ENCODE data around the gene NSG1. TPM values are rescaled to one million over a fixed set of nuclear protein-coding genes. Genes with fewer than 3 reads are reported as not detected.

Gene NSG1
- polyA plus RNA-seq, 2 of the 4 experiments (the other 2 are of a cell fraction) = 0.26 to 0.34 TPM

DNA sequence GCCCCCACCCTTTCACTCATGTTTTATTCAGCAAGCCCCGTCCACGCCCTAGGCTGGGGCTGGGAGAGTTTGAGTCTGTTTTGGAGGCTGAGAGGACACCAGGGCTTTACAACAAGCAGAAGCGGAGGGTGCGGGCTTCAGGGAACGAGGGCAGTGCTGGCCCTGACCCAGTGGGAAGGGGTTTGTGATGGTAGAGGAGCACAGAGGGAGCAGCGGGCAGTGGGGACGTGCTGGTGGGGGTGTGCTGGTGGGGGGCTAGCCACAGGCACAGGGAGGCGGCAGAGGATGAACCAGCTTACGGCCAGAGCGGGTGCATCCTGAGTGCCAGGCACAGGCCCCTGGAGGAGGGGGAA lies 26.4 kb downstream of the NSG1 start:
- FAIRE-seq (no peak), DNase-seq (ENCODE audit: low read depth in 1 of 2, low spot score in 1 of 2) (no peak), ATAC-seq (no peak)
- ChIA-PET CTCF (interaction anchor here (1.1 kb wide), 1 partner anchor 10 kb away, joined by 3 read pairs; no protein-coding TSS in a partner anchor), POLR2A (no interaction called here)
- Histone ChIP-seq H3K9me3 (no peaks in the 10 kb centered on the region), H3K4me1 (no peaks in the 10 kb centered on the region), H3K4me3 (no peak overlapping the region), H3K4me2 (no peak overlapping the region), H3K27ac (no peak overlapping the region)
- no peak for TF ChIP-seq FOSL2 (IDR thresholded peaks at IDR 0.05)
- no peak for TF ChIP-seq FOSL2 (CRISPR knock-in tag; IDR thresholded peaks at IDR 0.05)
- TF ChIP-seq JUNB (IDR thresholded peaks at IDR 0.05) = no peak
- TF ChIP-seq SREBF2 (IDR thresholded peaks at IDR 0.05) = no peak
- no peak for TF ChIP-seq POLR2A (IDR thresholded peaks at IDR 0.05; ENCODE audit: low read length)
- TF ChIP-seq, protein P1, sequence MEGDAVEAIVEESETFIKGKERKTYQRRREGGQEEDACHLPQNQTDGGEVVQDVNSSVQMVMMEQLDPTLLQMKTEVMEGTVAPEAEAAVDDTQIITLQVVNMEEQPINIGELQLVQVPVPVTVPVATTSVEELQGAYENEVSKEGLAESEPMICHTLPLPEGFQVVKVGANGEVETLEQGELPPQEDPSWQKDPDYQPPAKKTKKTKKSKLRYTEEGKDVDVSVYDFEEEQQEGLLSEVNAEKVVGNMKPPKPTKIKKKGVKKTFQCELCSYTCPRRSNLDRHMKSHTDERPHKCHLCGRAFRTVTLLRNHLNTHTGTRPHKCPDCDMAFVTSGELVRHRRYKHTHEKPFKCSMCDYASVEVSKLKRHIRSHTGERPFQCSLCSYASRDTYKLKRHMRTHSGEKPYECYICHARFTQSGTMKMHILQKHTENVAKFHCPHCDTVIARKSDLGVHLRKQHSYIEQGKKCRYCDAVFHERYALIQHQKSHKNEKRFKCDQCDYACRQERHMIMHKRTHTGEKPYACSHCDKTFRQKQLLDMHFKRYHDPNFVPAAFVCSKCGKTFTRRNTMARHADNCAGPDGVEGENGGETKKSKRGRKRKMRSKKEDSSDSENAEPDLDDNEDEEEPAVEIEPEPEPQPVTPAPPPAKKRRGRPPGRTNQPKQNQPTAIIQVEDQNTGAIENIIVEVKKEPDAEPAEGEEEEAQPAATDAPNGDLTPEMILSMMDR (IDR thresholded peaks at IDR 0.05) = no peak
- no peak for TF ChIP-seq NPAS2 (CRISPR knock-in tag; IDR thresholded peaks at IDR 0.05; ENCODE audit: borderline replicate concordance)
- no peak for TF ChIP-seq CBX8 (IDR thresholded peaks at IDR 0.05)
- no peak for TF ChIP-seq RFX5 (IDR thresholded peaks at IDR 0.05)
- TF ChIP-seq CEBPB (IDR thresholded peaks at IDR 0.05) = no peak
- TF ChIP-seq POLR2AphosphoS2 (conservative IDR thresholded peaks at IDR 0.05; ENCODE audit: low read length) = no peak
- no peak for TF ChIP-seq KDM1A (IDR thresholded peaks at IDR 0.05; ENCODE audit: low read depth)
- 85% methylated on average over 3 of the region's 10 CpGs for WGBS (ENCODE audit: missing lambda C conversion rate)

DNA sequence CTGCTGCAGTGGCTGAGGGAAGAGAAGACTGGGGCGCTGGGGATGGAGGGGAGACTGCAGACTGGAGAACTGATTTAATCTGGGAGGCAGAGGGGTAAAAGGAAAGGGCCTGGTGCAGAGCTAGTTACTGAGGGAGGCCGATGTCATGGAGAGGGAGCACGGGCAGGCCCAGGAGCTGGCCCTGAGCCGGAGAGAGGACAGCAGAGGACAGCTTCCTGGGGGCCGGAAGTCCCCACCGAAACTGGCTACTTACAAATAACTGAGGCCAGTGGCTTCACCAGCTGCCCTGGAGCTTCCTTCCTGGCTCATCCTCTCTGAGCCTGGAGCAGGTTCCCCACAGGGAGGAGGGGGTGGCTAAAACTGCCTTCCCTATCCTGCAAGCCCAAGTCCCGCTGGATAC lies 26.9 kb downstream of the NSG1 start:
- FAIRE-seq (no peak), DNase-seq (ENCODE audit: low read depth in 1 of 2, low spot score in 1 of 2) (no peak), ATAC-seq (no peak)
- Histone ChIP-seq H3K27ac (no peak overlapping the region), H3K4me1 (no peaks in the 10 kb centered on the region), H3K9me3 (no peaks in the 10 kb centered on the region), H3K4me3 (no peak overlapping the region), H3K4me2 (no peak overlapping the region)
- TF ChIP-seq, protein P2, sequence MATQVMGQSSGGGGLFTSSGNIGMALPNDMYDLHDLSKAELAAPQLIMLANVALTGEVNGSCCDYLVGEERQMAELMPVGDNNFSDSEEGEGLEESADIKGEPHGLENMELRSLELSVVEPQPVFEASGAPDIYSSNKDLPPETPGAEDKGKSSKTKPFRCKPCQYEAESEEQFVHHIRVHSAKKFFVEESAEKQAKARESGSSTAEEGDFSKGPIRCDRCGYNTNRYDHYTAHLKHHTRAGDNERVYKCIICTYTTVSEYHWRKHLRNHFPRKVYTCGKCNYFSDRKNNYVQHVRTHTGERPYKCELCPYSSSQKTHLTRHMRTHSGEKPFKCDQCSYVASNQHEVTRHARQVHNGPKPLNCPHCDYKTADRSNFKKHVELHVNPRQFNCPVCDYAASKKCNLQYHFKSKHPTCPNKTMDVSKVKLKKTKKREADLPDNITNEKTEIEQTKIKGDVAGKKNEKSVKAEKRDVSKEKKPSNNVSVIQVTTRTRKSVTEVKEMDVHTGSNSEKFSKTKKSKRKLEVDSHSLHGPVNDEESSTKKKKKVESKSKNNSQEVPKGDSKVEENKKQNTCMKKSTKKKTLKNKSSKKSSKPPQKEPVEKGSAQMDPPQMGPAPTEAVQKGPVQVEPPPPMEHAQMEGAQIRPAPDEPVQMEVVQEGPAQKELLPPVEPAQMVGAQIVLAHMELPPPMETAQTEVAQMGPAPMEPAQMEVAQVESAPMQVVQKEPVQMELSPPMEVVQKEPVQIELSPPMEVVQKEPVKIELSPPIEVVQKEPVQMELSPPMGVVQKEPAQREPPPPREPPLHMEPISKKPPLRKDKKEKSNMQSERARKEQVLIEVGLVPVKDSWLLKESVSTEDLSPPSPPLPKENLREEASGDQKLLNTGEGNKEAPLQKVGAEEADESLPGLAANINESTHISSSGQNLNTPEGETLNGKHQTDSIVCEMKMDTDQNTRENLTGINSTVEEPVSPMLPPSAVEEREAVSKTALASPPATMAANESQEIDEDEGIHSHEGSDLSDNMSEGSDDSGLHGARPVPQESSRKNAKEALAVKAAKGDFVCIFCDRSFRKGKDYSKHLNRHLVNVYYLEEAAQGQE (IDR thresholded peaks at IDR 0.05) = no peak
- TF ChIP-seq KDM5A (IDR thresholded peaks at IDR 0.05) = no peak
- TF ChIP-seq JUN (IDR thresholded peaks at IDR 0.05) = no peak
- TF ChIP-seq HDAC2 (IDR thresholded peaks at IDR 0.05) = no peak
- no peak for TF ChIP-seq CBX8 (IDR thresholded peaks at IDR 0.05)
- no peak for TF ChIP-seq KDM1A (IDR thresholded peaks at IDR 0.05; ENCODE audit: low read depth)
- no peak for TF ChIP-seq RCOR1 (IDR thresholded peaks at IDR 0.05; ENCODE audit: low read depth, low read length)
- TF ChIP-seq RARB (CRISPR knock-in tag; IDR thresholded peaks at IDR 0.05) = no peak
- TF ChIP-seq RAD21 (conservative IDR thresholded peaks at IDR 0.05 in 1 of 2, IDR thresholded peaks at IDR 0.05 in 1 of 2) = no peak
- TF ChIP-seq MAZ (IDR thresholded peaks at IDR 0.05; ENCODE audit: borderline replicate concordance, low read depth, low read length) = no peak
- no peak for TF ChIP-seq ESRRA (IDR thresholded peaks at IDR 0.05; ENCODE audit: borderline replicate concordance, low read length)
- no peak for TF ChIP-seq TP53 (CRISPR knock-in tag; IDR thresholded peaks at IDR 0.05)
- no peak for TF ChIP-seq ZNF302 (CRISPR knock-in tag; IDR thresholded peaks at IDR 0.05)
- TF ChIP-seq, protein P3, sequence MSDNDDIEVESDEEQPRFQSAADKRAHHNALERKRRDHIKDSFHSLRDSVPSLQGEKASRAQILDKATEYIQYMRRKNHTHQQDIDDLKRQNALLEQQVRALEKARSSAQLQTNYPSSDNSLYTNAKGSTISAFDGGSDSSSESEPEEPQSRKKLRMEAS (IDR thresholded peaks at IDR 0.05) = no peak
- no peak for TF ChIP-seq NFE2L2 (conservative IDR thresholded peaks at IDR 0.05; ENCODE audit: low read length)
- TF ChIP-seq, protein P1 (IDR thresholded peaks at IDR 0.05) = no peak
- TF ChIP-seq HOXA7 (CRISPR knock-in tag; IDR thresholded peaks at IDR 0.05) = no peak
- POLR2A ChIA-PET = no interaction called here
- 87% methylated on average over 6 of the region's 7 CpGs for WGBS (ENCODE audit: missing lambda C conversion rate)
- CTCF ChIA-PET = no interaction called here
